ENCODE results near the gene PLEKHO2. TPM values are rescaled to one million over a fixed set of nuclear protein-coding genes. Genes with fewer than 3 reads are reported as not detected.

The PLEKHO2 gene
- total and polyA plus RNA-seq, 2 of the 8 experiments (the other 6 are each of a cell fraction or from before 2014, with no cell fraction given), result 16.9 to 20.1 TPM

GRCh38 chr15:64892847-64893403 lies 51.2 kb downstream of the PLEKHO2 start:
- 0 out of 2 replicates have a peak overlapping the region, but pooled peaks have one; percentile 55 for H2BK20ac ChIP-seq (ENCODE audit: low read length)
- peak overlapping the region; percentile 7; the same call in 1 of the 2 replicates for H4K8ac ChIP-seq (ENCODE audit: extremely low read depth, insufficient read depth, low read length)
- H3K56ac ChIP-seq (replicated peaks; ENCODE audit: insufficient read length, low read depth, low read length), result no peak overlapping the region
- H3K4me3 ChIP-seq (ENCODE audit: extremely low read depth in 1 of 4, insufficient read depth in 2 of 4, low read depth in 3 of 4, low read length in 4 of 4), result no peak overlapping the region
- H3K79me2 ChIP-seq (ENCODE audit: control insufficient read depth in 1 of 2, insufficient read depth in 2 of 2, low read length in 2 of 2), result no peaks in the 10 kb centered on the region
- ChIA-PET CTCF (ENCODE audit: partially characterized antibody) (interaction anchor here (0.8 to 2.5 kb wide), 6 partner anchors 19 to 188 kb away, joined by 3 to 11 read pairs (median 7); no protein-coding TSS in a partner anchor), POLR2A (ENCODE audit: partially characterized antibody) (interaction anchor here (1.0 to 2.9 kb wide), 10 partner anchors 9 to 195 kb away, joined by 3 to 15 read pairs (median 7); no protein-coding TSS in a partner anchor)
- H2AK5ac ChIP-seq (ENCODE audit: low read depth, low read length), result no peak overlapping the region
- peak overlapping the region; percentile 69 for H4K91ac ChIP-seq (replicated peaks; ENCODE audit: insufficient read length, low read length)
- no peaks in the 10 kb centered on the region for H4K20me1 ChIP-seq (replicated peaks in 1 of 2; ENCODE audit: control insufficient read depth in 1 of 2, insufficient read depth in 2 of 2, low read length in 2 of 2)
- peak overlapping the region; percentile 95 for H2BK15ac ChIP-seq (ENCODE audit: low read length)
- H2AFZ ChIP-seq (ENCODE audit: low read length), result no peak overlapping the region
- H3K27me3 ChIP-seq (replicated peaks in 1 of 4; ENCODE audit: control insufficient read depth in 3 of 4, extremely low read depth in 1 of 4, insufficient read depth in 3 of 4, low read length in 3 of 4), result no peaks in the 10 kb centered on the region
- no peak overlapping the region for H3K23ac ChIP-seq (ENCODE audit: insufficient read length)
- peaks cover 10% of the 10 kb centered on the region; the same call in 1 of the 2 replicates for H3K23me2 ChIP-seq (ENCODE audit: low read depth, low read length)
- peaks cover 7 to 26% (median 14%) of the 10 kb centered on the region in 4 experiments; a peak in 6 of 7 replicates for H3K4me1 ChIP-seq (replicated peaks in 1 of 4; ENCODE audit: control insufficient read depth in 3 of 4, insufficient read depth in 4 of 4, low read length in 3 of 4)
- FAIRE-seq (no peak), DNase-seq (ENCODE audit: low read depth in 1 of 2, low spot score in 2 of 2) (no peak)
- H3K4ac ChIP-seq (replicated peaks; ENCODE audit: insufficient read length, low read depth, low read length), result peak overlapping the region; percentile 65
- H3K36me3 ChIP-seq (ENCODE audit: control insufficient read depth in 2 of 4, insufficient read depth in 4 of 4, low read length in 3 of 4), result no peaks in the 10 kb centered on the region
- H3K9me3 ChIP-seq (ENCODE audit: insufficient read depth in 2 of 2, low read depth in 1 of 2, low read length in 1 of 2), result no peaks in the 10 kb centered on the region
- 0 out of 2 replicates have a peak overlapping the region, but pooled peaks have one; percentile 88 for H2BK5ac ChIP-seq (ENCODE audit: low read depth, low read length)
- H3K18ac ChIP-seq (ENCODE audit: extremely low read depth, low read length), result peak overlapping the region; percentile 34; the same call in 1 of the 2 replicates
- H3K9ac ChIP-seq (replicated peaks in 1 of 4; ENCODE audit: extremely low read depth in 1 of 4, low read depth in 3 of 4, low read length in 3 of 4), result no peak overlapping the region; a peak in 1 of 7 replicates
- no peak overlapping the region for H4K5ac ChIP-seq (ENCODE audit: insufficient read length, low read depth, low read length)
- no peaks in the 10 kb centered on the region for H3K79me1 ChIP-seq (ENCODE audit: low read depth, low read length)
- peak overlapping the region; percentile 3 for H2BK120ac ChIP-seq (replicated peaks; ENCODE audit: low read depth, low read length)
- H3K14ac ChIP-seq (ENCODE audit: insufficient read length), result no peak overlapping the region
- H3K27ac ChIP-seq (ENCODE audit: low read depth, low read length), result no peak overlapping the region
- H2BK12ac ChIP-seq (ENCODE audit: low read depth, low read length), result 0 out of 2 replicates have a peak overlapping the region, but pooled peaks have one; percentile 93
- 83% methylated on average over 8 of the region's 8 CpGs; no CpG with 5 or more reads in 1 of the 2 experiments for WGBS, 2 experiments (ENCODE audit: extremely low coverage in 1 of 2, insufficient coverage in 1 of 2, insufficient read length in 1 of 2, insufficient replicate concordance in 2 of 2, low coverage in 1 of 2, low lambda C conversion rate in 2 of 2, missing lambda C conversion rate in 1 of 2)
- no peak overlapping the region for H3K4me2 ChIP-seq (ENCODE audit: insufficient read depth in 1 of 2, low read depth in 2 of 2, low read length in 2 of 2)
- TF ChIP-seq CBX8 (IDR thresholded peaks at IDR 0.05; ENCODE audit: borderline replicate concordance, low read depth, low read length), result no peak

Measured in H1 (cell line).